K562 (cell line): ENCODE results near the gene ZSCAN12. TPM values are rescaled to one million over a fixed set of nuclear protein-coding genes. Genes with fewer than 3 reads are reported as not detected.
A peak's percentile ranks its signal among the peaks of the same experiment; 100 is the strongest.

Experiments
- CBX8 ChIP-seq: fragments of 200-600 bp; sonication (generic); IDR thresholded peaks from 2 replicates; pipeline ENCODE4 v1.6.1; 2012; ENCODE audit warnings: borderline replicate concordance, mixed run types, low read depth, mild to moderate bottlenecking, moderate library complexity, mixed read lengths, low read length, control low read depth, inconsistent platforms; ENCODE audit not compliant: poor library complexity, severe bottlenecking; ENCODE audit errors: extremely low read depth
- CC2D1A ChIP-seq: fragments of 450-650 bp; IDR thresholded peaks from 2 replicates; pipeline ENCODE4 v1.6.1; 2017; ENCODE audit warnings: mild to moderate bottlenecking
- DIDO1 ChIP-seq: fragments of 450-650 bp; IDR thresholded peaks from 2 replicates; pipeline ENCODE4 v1.6.1; 2016; ENCODE audit warnings: low read depth, missing biosample characterization, missing genetic modification characterization
- E2F3 ChIP-seq: fragments of 250-450 bp; sonication (Bioruptor Pico); IDR thresholded peaks from 2 replicates; pipeline ENCODE4 v1.4.0; 2020; ENCODE audit warnings: mild to moderate bottlenecking
- FOSL1 ChIP-seq: fragments of 200-800 bp; sonication (Bioruptor generic); conservative IDR thresholded peaks from 2 replicates; pipeline ENCODE4 v1.6.1; 2016; ENCODE audit warnings: missing genetic modification characterization, missing compliant biosample characterization
- KDM4B ChIP-seq, 2 experiments: fragments of 450-650 bp in 1 of 2; sonication (generic) in 1 of 2; IDR thresholded peaks; 2 replicates each; pipeline ENCODE4 v1.6.1; 2016 to 2017; ENCODE audit warnings: borderline replicate concordance in 2 of 2, antibody characterized with exemption in 1 of 2, low read depth in 1 of 2, mild to moderate bottlenecking in 1 of 2
- MAFF ChIP-seq: IDR thresholded peaks from 2 replicates; pipeline ENCODE4 v1.6.1; 2012; ENCODE audit warnings: low read length, improper control_type of control experiment
- MAFG ChIP-seq: fragments of 450-650 bp; conservative IDR thresholded peaks from 2 replicates; pipeline ENCODE4 v1.6.1; 2016; ENCODE audit warnings: missing genetic modification characterization, missing compliant biosample characterization
- MTA1 ChIP-seq: fragments of 450-650 bp; IDR thresholded peaks from 2 replicates; pipeline ENCODE4 v1.6.1; 2017; ENCODE audit warnings: borderline replicate concordance
- NR2C2 ChIP-seq, 2 experiments: fragments of 200-800 bp in 1 of 2; sonication (Bioruptor generic) in 1 of 2; sonication (generic) in 1 of 2; formaldehyde crosslinking in 1 of 2; IDR thresholded peaks; 2 replicates each; pipeline versions ENCODE4 v1.6.1 to v1.8.0; 2016 to 2022; ENCODE audit warnings: mild to moderate bottlenecking in 1 of 2, missing compliant biosample characterization in 1 of 2, missing genetic modification characterization in 1 of 2, missing genetic modification reagents in 1 of 2
- PHB2 ChIP-seq: fragments of 450-650 bp; IDR thresholded peaks from 2 replicates; pipeline ENCODE4 v1.6.1; 2017; ENCODE audit warnings: low read depth
- PTRF ChIP-seq: fragments of 450-650 bp; IDR thresholded peaks from 2 replicates; pipeline ENCODE4 v1.6.1; 2016; ENCODE audit warnings: mild to moderate bottlenecking, missing genetic modification characterization, missing compliant biosample characterization
- RBBP5 ChIP-seq: fragments of 200-600 bp; sonication (generic); IDR thresholded peaks from 2 replicates; pipeline ENCODE4 v1.6.1; 2012; ENCODE audit warnings: borderline replicate concordance, mild to moderate bottlenecking, low read length, control low read depth, inconsistent platforms; ENCODE audit not compliant: insufficient read depth, poor library complexity, severe bottlenecking
- TOE1 ChIP-seq, 2 experiments: fragments of 450-650 bp in 1 of 2; sonication (generic) in 1 of 2; formaldehyde crosslinking in 1 of 2; IDR thresholded peaks; 2 replicates each; pipeline versions ENCODE4 v1.7.1 to v1.8.0; 2016 to 2022; ENCODE audit warnings: borderline replicate concordance in 2 of 2, mild to moderate bottlenecking in 2 of 2, antibody characterized with exemption in 1 of 2, inconsistent platforms in 1 of 2, low read depth in 1 of 2, missing genetic modification reagents in 1 of 2, moderate library complexity in 1 of 2
- YY1 ChIP-seq, 3 experiments: IDR thresholded peaks; 2 replicates each; pipeline ENCODE4 v1.6.1; 2011; ENCODE audit warnings: low read length in 2 of 3, mild to moderate bottlenecking in 2 of 3, moderate library complexity in 2 of 3, borderline replicate concordance in 1 of 3, control low read depth in 1 of 3, low read depth in 1 of 3; ENCODE audit not compliant: insufficient read depth in 3 of 3, insufficient replicate concordance in 2 of 3, control insufficient read depth in 1 of 3, insufficient read length in 1 of 3; ENCODE audit errors: extremely low read depth in 1 of 3
- ZNF354B ChIP-seq: fragments of 250-450 bp; sonication (Bioruptor Pico); IDR thresholded peaks from 2 replicates; pipeline ENCODE4 v1.4.0; 2020
- polyA plus RNA-seq, 8 experiments: library from polyadenylated mRNA; depleted of rRNA in 4 of 8; stranded (reverse) in 5 of 8; unstranded in 3 of 8; fragments of >200 nt; fragmentation: Nextera tagmentation in 2 of 8; fragmentation: Illumina TruSeq in 1 of 8; extraction: Ambion mirVana in 2 of 8; extraction: Trizol in 1 of 8; gene quantifications; 2 replicates each; pipeline versions ENCODE4 v1.2.1 to v1.2.3, GENCODE V29; 2011 to 2014; ENCODE audit warnings: inconsistent platforms in 1 of 8, missing spikeins in 1 of 8
- total RNA-seq, 7 experiments: library from RNA; depleted of rRNA in 6 of 7; stranded (reverse); fragments of >200 nt in 6 of 7; fragmentation: Illumina TruSeq in 2 of 7; extraction: Trizol in 2 of 7; gene quantifications; 2 replicates each; pipeline versions ENCODE4 v1.2.1 to v1.2.3, GENCODE V29; 2011 to 2021; ENCODE audit warnings: low replicate concordance in 1 of 7
- TF ChIP-seq, protein P1 (sequence below), 3 experiments: fragments of 200-800 bp in 1 of 3; fragments of 250-450 bp in 1 of 3; fragments of 450-650 bp in 1 of 3; sonication (Bioruptor Pico) in 1 of 3; sonication (Bioruptor generic) in 1 of 3; formaldehyde crosslinking in 1 of 3; IDR thresholded peaks; 2 replicates each; pipeline versions ENCODE4 v1.6.1 to v1.8.0; 2016 to 2022; ENCODE audit warnings: mild to moderate bottlenecking in 2 of 3, missing genetic modification characterization in 2 of 3, missing compliant biosample characterization in 1 of 3, moderate library complexity in 1 of 3
- TF ChIP-seq, protein P2 (sequence below): fragments of 250-450 bp; sonication (Bioruptor Pico); IDR thresholded peaks from 2 replicates; pipeline ENCODE4 v1.4.0; 2020; ENCODE audit warnings: mild to moderate bottlenecking, moderate library complexity, borderline replicate concordance

ZSCAN12 gene
- total and polyA plus RNA-seq, 9 of the 15 experiments (the other 6 are each of a cell fraction or from before 2014, with no cell fraction given): 2.5 to 19.6 (median 12.5) TPM

DNA sequence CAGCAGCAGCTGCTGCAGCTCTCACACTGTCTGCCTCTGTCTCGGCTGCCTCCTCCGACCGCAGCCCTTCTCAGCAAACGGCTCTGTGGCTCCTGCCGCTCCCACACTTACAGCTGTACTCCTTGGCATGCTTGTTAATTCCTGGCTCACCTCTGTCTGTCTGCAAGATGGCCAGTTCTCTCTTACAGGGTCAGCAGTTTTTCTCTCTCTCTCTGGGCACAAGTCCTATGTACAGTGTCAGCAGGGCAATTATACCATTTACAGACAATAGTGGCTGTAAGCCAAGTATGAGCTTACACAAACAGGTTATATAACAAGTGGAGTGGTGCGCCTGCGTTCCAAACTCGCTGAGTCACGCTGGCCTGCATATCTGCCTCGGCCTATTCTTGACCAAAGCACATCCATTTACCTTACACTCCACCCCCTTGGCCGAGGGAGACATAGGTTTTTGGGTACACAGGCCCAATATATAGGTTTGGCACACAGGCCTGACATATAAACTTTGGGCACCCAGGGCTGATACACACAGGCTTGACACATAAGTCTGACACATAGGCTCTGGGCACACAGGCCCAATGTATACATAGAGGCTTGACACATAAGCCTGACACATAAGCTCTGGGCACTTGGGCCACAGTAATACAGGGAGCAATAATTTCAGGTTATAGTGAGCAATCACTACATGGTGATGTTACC, 45.4 kb downstream of the ZSCAN12 start (continued):
- no peak for TF ChIP-seq PHB2
- peak; percentile 34 for TF ChIP-seq RBBP5
- TF ChIP-seq CBX8: no peak
- TF ChIP-seq NR2C2 (CRISPR knock-in tag; IDR thresholded peaks at IDR 0.05): no peak
- TF ChIP-seq NR2C2 (tag; IDR thresholded peaks at IDR 0.05): peak; percentile 92
- peak; percentile 98 for TF ChIP-seq MAFF
- peak; percentile 97 for TF ChIP-seq E2F3
- TF ChIP-seq CC2D1A: no peak
- TF ChIP-seq TOE1 (IDR thresholded peaks at IDR 0.05; ENCODE audit: borderline replicate concordance): 0 out of 2 replicates have a peak, but pooled peaks have one; percentile 41
- TF ChIP-seq TOE1 (CRISPR knock-in tag; IDR thresholded peaks at IDR 0.05; ENCODE audit: borderline replicate concordance, low read depth): no peak
- peak; percentile 98 for TF ChIP-seq PTRF (tag)
- 0 out of 4 replicates have a peak, but pooled peaks of 1 of the 2 experiments have one; percentile 54 for TF ChIP-seq KDM4B (IDR thresholded peaks at IDR 0.05; ENCODE audit: borderline replicate concordance in 2 of 2, low read depth in 1 of 2)
- peak; percentile 99 for TF ChIP-seq MAFG
- TF ChIP-seq YY1 (IDR thresholded peaks at IDR 0.05; ENCODE audit: borderline replicate concordance in 1 of 3, control insufficient read depth in 1 of 3, extremely low read depth in 1 of 3, insufficient read depth in 3 of 3, insufficient read length in 1 of 3, insufficient replicate concordance in 2 of 3, low read depth in 1 of 3, low read length in 2 of 3): peak in 1 of 3 experiments; percentile 53
- TF ChIP-seq DIDO1 (tag): peak; percentile 93
- TF ChIP-seq ZNF354B: peak; percentile 97
- peak; percentile 69 for TF ChIP-seq MTA1
- TF ChIP-seq, protein P1, sequence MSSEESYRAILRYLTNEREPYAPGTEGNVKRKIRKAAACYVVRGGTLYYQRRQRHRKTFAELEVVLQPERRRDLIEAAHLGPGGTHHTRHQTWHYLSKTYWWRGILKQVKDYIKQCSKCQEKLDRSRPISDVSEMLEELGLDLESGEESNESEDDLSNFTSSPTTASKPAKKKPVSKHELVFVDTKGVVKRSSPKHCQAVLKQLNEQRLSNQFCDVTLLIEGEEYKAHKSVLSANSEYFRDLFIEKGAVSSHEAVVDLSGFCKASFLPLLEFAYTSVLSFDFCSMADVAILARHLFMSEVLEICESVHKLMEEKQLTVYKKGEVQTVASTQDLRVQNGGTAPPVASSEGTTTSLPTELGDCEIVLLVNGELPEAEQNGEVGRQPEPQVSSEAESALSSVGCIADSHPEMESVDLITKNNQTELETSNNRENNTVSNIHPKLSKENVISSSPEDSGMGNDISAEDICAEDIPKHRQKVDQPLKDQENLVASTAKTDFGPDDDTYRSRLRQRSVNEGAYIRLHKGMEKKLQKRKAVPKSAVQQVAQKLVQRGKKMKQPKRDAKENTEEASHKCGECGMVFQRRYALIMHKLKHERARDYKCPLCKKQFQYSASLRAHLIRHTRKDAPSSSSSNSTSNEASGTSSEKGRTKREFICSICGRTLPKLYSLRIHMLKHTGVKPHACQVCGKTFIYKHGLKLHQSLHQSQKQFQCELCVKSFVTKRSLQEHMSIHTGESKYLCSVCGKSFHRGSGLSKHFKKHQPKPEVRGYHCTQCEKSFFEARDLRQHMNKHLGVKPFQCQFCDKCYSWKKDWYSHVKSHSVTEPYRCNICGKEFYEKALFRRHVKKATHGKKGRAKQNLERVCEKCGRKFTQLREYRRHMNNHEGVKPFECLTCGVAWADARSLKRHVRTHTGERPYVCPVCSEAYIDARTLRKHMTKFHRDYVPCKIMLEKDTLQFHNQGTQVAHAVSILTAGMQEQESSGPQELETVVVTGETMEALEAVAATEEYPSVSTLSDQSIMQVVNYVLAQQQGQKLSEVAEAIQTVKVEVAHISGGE (CRISPR knock-in tag; IDR thresholded peaks at IDR 0.05): peak in 2 of 3 experiments; percentile 33 to 93; a peak in 2 of 6 replicates
- TF ChIP-seq FOSL1 (tag): peak; percentile 66
- TF ChIP-seq, protein P2, sequence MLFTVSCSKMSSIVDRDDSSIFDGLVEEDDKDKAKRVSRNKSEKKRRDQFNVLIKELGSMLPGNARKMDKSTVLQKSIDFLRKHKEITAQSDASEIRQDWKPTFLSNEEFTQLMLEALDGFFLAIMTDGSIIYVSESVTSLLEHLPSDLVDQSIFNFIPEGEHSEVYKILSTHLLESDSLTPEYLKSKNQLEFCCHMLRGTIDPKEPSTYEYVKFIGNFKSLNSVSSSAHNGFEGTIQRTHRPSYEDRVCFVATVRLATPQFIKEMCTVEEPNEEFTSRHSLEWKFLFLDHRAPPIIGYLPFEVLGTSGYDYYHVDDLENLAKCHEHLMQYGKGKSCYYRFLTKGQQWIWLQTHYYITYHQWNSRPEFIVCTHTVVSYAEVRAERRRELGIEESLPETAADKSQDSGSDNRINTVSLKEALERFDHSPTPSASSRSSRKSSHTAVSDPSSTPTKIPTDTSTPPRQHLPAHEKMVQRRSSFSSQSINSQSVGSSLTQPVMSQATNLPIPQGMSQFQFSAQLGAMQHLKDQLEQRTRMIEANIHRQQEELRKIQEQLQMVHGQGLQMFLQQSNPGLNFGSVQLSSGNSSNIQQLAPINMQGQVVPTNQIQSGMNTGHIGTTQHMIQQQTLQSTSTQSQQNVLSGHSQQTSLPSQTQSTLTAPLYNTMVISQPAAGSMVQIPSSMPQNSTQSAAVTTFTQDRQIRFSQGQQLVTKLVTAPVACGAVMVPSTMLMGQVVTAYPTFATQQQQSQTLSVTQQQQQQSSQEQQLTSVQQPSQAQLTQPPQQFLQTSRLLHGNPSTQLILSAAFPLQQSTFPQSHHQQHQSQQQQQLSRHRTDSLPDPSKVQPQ (CRISPR knock-in tag): peak; percentile 87; the same call in 1 of the 2 replicates
